ENCODE data around the gene UTP14A.
A peak's percentile ranks its signal among the peaks of the same experiment; 100 is the strongest.

- no peak for TF ChIP-seq CTCF (IDR thresholded peaks at IDR 0.05)
- peak in 1 of 2 donors; percentile 43 for TF ChIP-seq POLR2A (IDR thresholded peaks at IDR 0.05)
Measured at GRCh38 chrX:129932016-129932820, 26.3 kb downstream of the UTP14A start.
